Body of pancreas (tissue), 4 donors: Measurements from ENCODE around the gene SLC4A8.

Experiments
- CTCF ChIP-seq, 7 experiments: fragments of 450-650 bp in 4 of 7; fragments of 200-600 bp in 3 of 7; sonication (generic) in 3 of 7; IDR thresholded peaks; one replicate each; pipeline ENCODE4 v1.5.1; 2016 to 2019; ENCODE audit warnings: antibody characterized with exemption in 7 of 7
- POLR2A ChIP-seq, 3 donors: fragments of 450-650 bp; IDR thresholded peaks; one replicate each; pipeline ENCODE4 v1.6.1; 2016; ENCODE audit warnings: antibody characterized with exemption in 3 of 3, mild to moderate bottlenecking in 2 of 3

GRCh38 chr12:51389302-51389999 lies 35.2 kb upstream of the SLC4A8 start:
- no peak for TF ChIP-seq CTCF (IDR thresholded peaks at IDR 0.05)
- TF ChIP-seq POLR2A (IDR thresholded peaks at IDR 0.05) = no peak
